HCT116 (cell line): ENCODE data around the gene GBF1. TPM values are rescaled to one million over a fixed set of nuclear protein-coding genes. Genes with fewer than 3 reads are reported as not detected.

Experiments
- ATAC-seq: fragments of 200-7000 bp; cut with Tn5 transposase; 2 replicates; pipeline ENCODE4 v1.9.1; 2020; ENCODE audit warnings: mild to moderate bottlenecking, moderate library complexity
- BruUV-seq: library from RNA; stranded (reverse); fragments of 400-500 nt; replicated peaks from 2 replicates; lab custom pipeline; 2021; lab: Mats Ljungman, UMichigan
- CTCF ChIA-PET: fragments of 300-600 bp; sonication (Branson Sonifier 250); formaldehyde crosslinking; loops from one replicate; lab custom pipeline; 2021; ENCODE audit warnings: antibody characterized with exemption; lab: Charles Lee
- POLR2A ChIA-PET: fragments of 300-600, 350-600 bp; sonication (Branson Sonifier 250); formaldehyde crosslinking; loops from one replicate; lab custom pipeline; 2021; ENCODE audit warnings: antibody characterized with exemption; lab: Charles Lee
- RAD21 ChIA-PET, 2 experiments: fragments of 300-600 bp; sonication (Branson Sonifier 250); formaldehyde crosslinking; loops; one replicate each; lab custom pipeline; 2023; ENCODE audit warnings: low total read pairs in 2 of 2; ENCODE audit not compliant: uncharacterized antibody in 2 of 2, unreplicated experiment in 2 of 2, low non-redundant PET in 1 of 2; lab: Charles Lee
- DNase-seq: peaks from one replicate; pipeline ENCODE4 v3.0.0-alpha.2; 2010; ENCODE audit warnings: low read depth, low spot score
- H2AFZ ChIP-seq: fragments of 200-600 bp; shearing (Covaris generic), sonication (generic); 2 replicates; pipeline ENCODE4 v1.6.1; 2017; ENCODE audit warnings: low read depth, mixed run types, mixed read lengths, antibody characterized with exemption, low read length; ENCODE audit not compliant: poor library complexity, severe bottlenecking
- H3K27ac ChIP-seq: 2 replicates; pipeline ENCODE4 v1.5.1; 2012; ENCODE audit warnings: low read depth, low read length
- H3K27me3 ChIP-seq: fragments of 200-600 bp; sonication (generic); 2 replicates; pipeline ENCODE4 v1.6.1; 2016; ENCODE audit warnings: mixed run types, low read length, mixed read lengths; ENCODE audit not compliant: insufficient read depth
- H3K36me3 ChIP-seq, 2 experiments: fragments of 200-500 bp in 1 of 2; fragments of 200-600 bp in 1 of 2; sonication (Bioruptor generic) in 1 of 2; sonication (generic) in 1 of 2; 2 replicates each; pipeline versions ENCODE4 v1.5.1 to v1.6.1; 2014 to 2016; ENCODE audit warnings: low read length in 2 of 2, inconsistent platforms in 1 of 2, mixed read lengths in 1 of 2, mixed run types in 1 of 2; ENCODE audit not compliant: insufficient read depth in 2 of 2, control insufficient read depth in 1 of 2
- H3K4me1 ChIP-seq, 2 experiments: fragments of 200-600 bp in 1 of 2; sonication (generic) in 1 of 2; 2 replicates each; pipeline versions ENCODE4 v1.5.1 to v1.6.1; 2012 to 2017; ENCODE audit warnings: low read length in 2 of 2, inconsistent platforms in 1 of 2, mild to moderate bottlenecking in 1 of 2, mixed read lengths in 1 of 2, mixed run types in 1 of 2, moderate library complexity in 1 of 2; ENCODE audit not compliant: insufficient read depth in 2 of 2, control insufficient read depth in 1 of 2
- H3K4me2 ChIP-seq: fragments of 200-600 bp; sonication (generic); 2 replicates; pipeline ENCODE4 v1.6.1; 2017; ENCODE audit warnings: mixed run types, low read length, mixed read lengths
- H3K4me3 ChIP-seq, 2 experiments: fragments of 200-600 bp in 1 of 2; sonication (generic) in 1 of 2; replicated peaks in 1 of 2; 2 replicates each; pipeline ENCODE4 v1.5.1; 2011 to 2016; ENCODE audit warnings: low read length in 2 of 2, control low read depth in 1 of 2, low read depth in 1 of 2, mild to moderate bottlenecking in 1 of 2, mixed read lengths in 1 of 2, mixed run types in 1 of 2
- H3K79me2 ChIP-seq: fragments of 200-600 bp; sonication (generic); 2 replicates; pipeline ENCODE4 v1.6.1; 2017; ENCODE audit warnings: mild to moderate bottlenecking, mixed run types, low read length, moderate library complexity, mixed read lengths; ENCODE audit not compliant: insufficient read depth
- H3K9ac ChIP-seq: fragments of 200-600 bp; sonication (generic); 2 replicates; pipeline ENCODE4 v1.6.1; 2016; ENCODE audit warnings: low read length, mixed read lengths
- H3K9me2 ChIP-seq: fragments of 200-600 bp; sonication (generic), shearing (Covaris generic); 2 replicates; pipeline ENCODE4 v1.6.1; 2017; ENCODE audit warnings: mixed run types, mild to moderate bottlenecking, moderate library complexity; ENCODE audit not compliant: insufficient read depth
- H3K9me3 ChIP-seq, 2 experiments: fragments of 200-500 bp in 1 of 2; fragments of 200-600 bp in 1 of 2; sonication (Bioruptor generic) in 1 of 2; sonication (generic) in 1 of 2; 2 replicates each; pipeline ENCODE4 v1.6.1; 2014 to 2017; ENCODE audit warnings: low read length in 2 of 2, mixed read lengths in 2 of 2, inconsistent platforms in 1 of 2, low read depth in 1 of 2, mild to moderate bottlenecking in 1 of 2, mixed run types in 1 of 2, moderate library complexity in 1 of 2; ENCODE audit not compliant: control insufficient read depth in 1 of 2, insufficient read depth in 1 of 2
- H4K20me1 ChIP-seq: fragments of 200-600 bp; sonication (generic), shearing (Covaris generic); 2 replicates; pipeline ENCODE4 v1.6.1; 2017; ENCODE audit warnings: mixed run types, mild to moderate bottlenecking, moderate library complexity; ENCODE audit not compliant: insufficient read depth
- ATF3 ChIP-seq: IDR thresholded peaks from 2 replicates; pipeline ENCODE4 v1.6.1; 2012
- CEBPB ChIP-seq: IDR thresholded peaks from 2 replicates; pipeline ENCODE4 v1.6.1; 2012; ENCODE audit warnings: low read depth
- ELF1 ChIP-seq: IDR thresholded peaks from 2 replicates; pipeline ENCODE4 v1.6.1; 2012; ENCODE audit warnings: low read depth, borderline replicate concordance
- EZH2 ChIP-seq: fragments of 200-600 bp; sonication (generic); IDR thresholded peaks from 2 replicates; pipeline ENCODE4 v1.6.1; 2017; ENCODE audit warnings: antibody characterized with exemption, mixed run types
- EZH2phosphoT487 ChIP-seq: fragments of 200-600 bp; IDR thresholded peaks from 2 replicates; pipeline ENCODE4 v1.6.1; 2018; ENCODE audit warnings: antibody characterized with exemption, borderline replicate concordance
- JUND ChIP-seq: IDR thresholded peaks from 2 replicates; pipeline ENCODE4 v1.6.1; 2012
- POLR2AphosphoS5 ChIP-seq: IDR thresholded peaks from 2 replicates; pipeline ENCODE4 v1.6.1; 2011; ENCODE audit warnings: mild to moderate bottlenecking, low read depth, low read length, moderate library complexity
- REST ChIP-seq: IDR thresholded peaks from 2 replicates; pipeline ENCODE4 v1.6.1; 2012; ENCODE audit warnings: low read depth
- SIN3A ChIP-seq: IDR thresholded peaks from 2 replicates; pipeline ENCODE4 v1.6.1; 2012; ENCODE audit warnings: low read depth
- SRF ChIP-seq: IDR thresholded peaks from 2 replicates; pipeline ENCODE4 v1.6.1; 2012; ENCODE audit warnings: low read depth
- TCF7L2 ChIP-seq: IDR thresholded peaks from 2 replicates; pipeline ENCODE4 v1.7.0; 2011; ENCODE audit warnings: borderline replicate concordance, inconsistent platforms; ENCODE audit not compliant: insufficient read depth, insufficient read length; ENCODE audit errors: extremely low read depth
- ZNF274 ChIP-seq: fragments of 200-500 bp; sonication (Bioruptor generic); IDR thresholded peaks from 2 replicates; pipeline ENCODE4 v1.6.1; 2014; ENCODE audit warnings: mild to moderate bottlenecking, low read depth, low read length, inconsistent platforms
- intact Hi-C: fragments of 100-400 bp; cut with micrococcal nuclease; formaldehyde crosslinking; loops from 2 replicates; pipeline ENCODE4 v1.10.0; 2022
- total RNA-seq: library from RNA; stranded (reverse); gene quantifications from one replicate; pipeline ENCODE4 v1.2.1, GENCODE V29; 2021; ENCODE audit not compliant: unreplicated experiment
- TF ChIP-seq, protein P1 (sequence below), 3 experiments: fragments of 200-600 bp in 1 of 3; sonication (generic) in 1 of 3; IDR thresholded peaks in 2 of 3; conservative IDR thresholded peaks in 1 of 3; 2 replicates each; pipeline ENCODE4 v1.5.1; 2012 to 2017; ENCODE audit warnings: low read depth in 2 of 3, low read length in 2 of 3, antibody characterized with exemption in 1 of 3, borderline replicate concordance in 1 of 3, control low read depth in 1 of 3, mild to moderate bottlenecking in 1 of 3, mixed read lengths in 1 of 3, mixed run types in 1 of 3, moderate library complexity in 1 of 3; ENCODE audit not compliant: insufficient read depth in 1 of 3

GBF1 gene
- total RNA-seq, 1 experiment from 2014 or later, result 58.9 TPM

- no peaks in the 10 kb centered on the region for H3K79me2 ChIP-seq
- BruUV-seq, result no TSS peak
- no peak overlapping the region for H3K9ac ChIP-seq
- no peak overlapping the region for H3K27ac ChIP-seq
- no peaks in the 10 kb centered on the region for H3K4me1 ChIP-seq
- intact Hi-C loops, result no loop called here
- ChIA-PET CTCF (interaction anchor here (1.2 to 2.6 kb wide), 2 partner anchors 8 to 23 kb away, joined by 3 to 8 read pairs; no protein-coding TSS in a partner anchor), POLR2A (no interaction called here), RAD21 (no interaction called here)
- no peaks in the 10 kb centered on the region for H3K9me2 ChIP-seq
- peak; percentile 64 for ATAC-seq
- no peak overlapping the region for H2AFZ ChIP-seq
- H3K9me3 ChIP-seq, result peaks cover 0 to 2% of the 10 kb centered on the region in 2 experiments; a peak in 1 of 4 replicates
- H3K36me3 ChIP-seq, result peaks cover 50 to 56% of the 10 kb centered on the region in 2 experiments
- H3K4me3 ChIP-seq, result no peak overlapping the region
- no peaks in the 10 kb centered on the region for H4K20me1 ChIP-seq
- no peak for DNase-seq
- 0 out of 2 replicates have a peak, but pooled peaks have one; percentile 46 for TF ChIP-seq SRF
- TF ChIP-seq JUND, result no peak
- H3K4me2 ChIP-seq, result no peak overlapping the region
- no peaks in the 10 kb centered on the region for H3K27me3 ChIP-seq
Observed at GRCh38 chr10:102375867-102376266, 130.5 kb downstream of the GBF1 start.

DNA sequence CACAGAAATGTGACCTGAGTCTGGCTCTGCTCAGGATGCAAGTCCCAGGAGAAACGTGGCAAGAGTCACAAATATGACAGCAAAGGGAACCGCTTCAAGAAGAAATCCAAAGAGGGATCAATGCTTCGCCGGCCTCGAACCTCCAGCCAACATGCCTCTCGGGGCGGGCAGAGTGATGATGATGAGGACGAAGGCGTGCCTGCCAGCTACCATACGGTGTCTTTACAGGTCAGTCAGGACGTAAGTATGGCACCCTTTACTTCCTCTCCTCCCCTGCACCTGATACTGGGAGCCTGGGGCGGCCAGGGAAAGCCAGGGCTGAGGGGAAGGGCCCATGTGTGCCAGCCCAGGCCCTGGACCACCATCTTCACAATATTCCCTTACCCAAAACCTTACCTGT lies 131.6 kb downstream of the GBF1 start:
- peaks cover 44 to 52% of the 10 kb centered on the region in 2 experiments; a peak in 3 of 4 replicates for H3K36me3 ChIP-seq
- ChIA-PET CTCF (no interaction called here), RAD21 (no interaction called here), POLR2A (no interaction called here)
- no peak overlapping the region for H3K4me3 ChIP-seq
- no peak overlapping the region for H3K9ac ChIP-seq
- H3K9me3 ChIP-seq, result no peaks in the 10 kb centered on the region
- H3K4me2 ChIP-seq, result no peak overlapping the region
- no peaks in the 10 kb centered on the region for H3K9me2 ChIP-seq
- no peak for DNase-seq
- no peak for ATAC-seq
- BruUV-seq, result no TSS peak
- intact Hi-C loops, result no loop called here
- H3K27me3 ChIP-seq, result no peaks in the 10 kb centered on the region
- H4K20me1 ChIP-seq, result no peaks in the 10 kb centered on the region
- H3K4me1 ChIP-seq, result no peaks in the 10 kb centered on the region
- H2AFZ ChIP-seq, result no peak overlapping the region
- no peak overlapping the region for H3K27ac ChIP-seq
- no peaks in the 10 kb centered on the region for H3K79me2 ChIP-seq
- TF ChIP-seq ATF3 (no peak), TCF7L2 (no peak), SRF (no peak), EZH2 (no peak), ELF1 (no peak), SIN3A (no peak), CEBPB (no peak), POLR2AphosphoS5 (no peak), JUND (no peak), EZH2phosphoT487 (no peak), ZNF274 (no peak), REST (no peak)
- TF ChIP-seq, protein P1, sequence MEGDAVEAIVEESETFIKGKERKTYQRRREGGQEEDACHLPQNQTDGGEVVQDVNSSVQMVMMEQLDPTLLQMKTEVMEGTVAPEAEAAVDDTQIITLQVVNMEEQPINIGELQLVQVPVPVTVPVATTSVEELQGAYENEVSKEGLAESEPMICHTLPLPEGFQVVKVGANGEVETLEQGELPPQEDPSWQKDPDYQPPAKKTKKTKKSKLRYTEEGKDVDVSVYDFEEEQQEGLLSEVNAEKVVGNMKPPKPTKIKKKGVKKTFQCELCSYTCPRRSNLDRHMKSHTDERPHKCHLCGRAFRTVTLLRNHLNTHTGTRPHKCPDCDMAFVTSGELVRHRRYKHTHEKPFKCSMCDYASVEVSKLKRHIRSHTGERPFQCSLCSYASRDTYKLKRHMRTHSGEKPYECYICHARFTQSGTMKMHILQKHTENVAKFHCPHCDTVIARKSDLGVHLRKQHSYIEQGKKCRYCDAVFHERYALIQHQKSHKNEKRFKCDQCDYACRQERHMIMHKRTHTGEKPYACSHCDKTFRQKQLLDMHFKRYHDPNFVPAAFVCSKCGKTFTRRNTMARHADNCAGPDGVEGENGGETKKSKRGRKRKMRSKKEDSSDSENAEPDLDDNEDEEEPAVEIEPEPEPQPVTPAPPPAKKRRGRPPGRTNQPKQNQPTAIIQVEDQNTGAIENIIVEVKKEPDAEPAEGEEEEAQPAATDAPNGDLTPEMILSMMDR (IDR thresholded peaks at IDR 0.05 in 2 of 3, conservative IDR thresholded peaks at IDR 0.05 in 1 of 3; ENCODE audit: borderline replicate concordance in 1 of 3, insufficient read depth in 1 of 3, low read depth in 2 of 3, low read length in 2 of 3), result no peak
